Measurements from ENCODE around the gene AKAP13. TPM values are rescaled to one million over a fixed set of nuclear protein-coding genes. Genes with fewer than 3 reads are reported as not detected.

The AKAP13 gene
- total and polyA plus RNA-seq, 2 of the 13 experiments (the other 11 are each of a cell fraction or from before 2014, with no cell fraction given): 6.7 to 27.1 TPM

DNA sequence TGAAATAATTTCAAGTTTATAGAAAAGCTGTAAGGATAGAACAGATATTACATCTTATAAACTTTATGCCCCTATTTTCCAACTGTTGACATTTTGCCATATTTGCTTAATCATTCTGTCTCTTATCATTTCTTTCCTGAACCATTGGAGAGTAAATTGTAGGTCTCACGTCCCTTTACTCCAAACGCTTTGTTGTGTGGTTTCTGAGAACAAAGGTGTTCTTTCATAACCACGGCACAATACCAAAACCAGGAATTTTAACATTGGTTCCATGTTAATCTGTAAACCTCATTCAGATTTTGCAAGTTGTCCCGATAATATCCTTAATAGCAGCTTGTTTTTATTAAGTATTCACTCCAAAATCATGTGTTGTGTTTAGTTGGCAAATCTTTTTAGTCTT lies 134.8 kb downstream of the AKAP13 start (continued):
- TF ChIP-seq EP300 (IDR thresholded peaks at IDR 0.05; ENCODE audit: low read depth in 2 of 2, low read length in 2 of 2): peak in 1 of 2 experiments; percentile 50; a peak in 2 of 4 replicates
- TF ChIP-seq EP300 (CRISPR knock-in tag; IDR thresholded peaks at IDR 0.05; ENCODE audit: borderline replicate concordance): no peak
- TF ChIP-seq ZNF558 (CRISPR knock-in tag; IDR thresholded peaks at IDR 0.05; ENCODE audit: borderline replicate concordance): no peak
- TF ChIP-seq, protein P1, sequence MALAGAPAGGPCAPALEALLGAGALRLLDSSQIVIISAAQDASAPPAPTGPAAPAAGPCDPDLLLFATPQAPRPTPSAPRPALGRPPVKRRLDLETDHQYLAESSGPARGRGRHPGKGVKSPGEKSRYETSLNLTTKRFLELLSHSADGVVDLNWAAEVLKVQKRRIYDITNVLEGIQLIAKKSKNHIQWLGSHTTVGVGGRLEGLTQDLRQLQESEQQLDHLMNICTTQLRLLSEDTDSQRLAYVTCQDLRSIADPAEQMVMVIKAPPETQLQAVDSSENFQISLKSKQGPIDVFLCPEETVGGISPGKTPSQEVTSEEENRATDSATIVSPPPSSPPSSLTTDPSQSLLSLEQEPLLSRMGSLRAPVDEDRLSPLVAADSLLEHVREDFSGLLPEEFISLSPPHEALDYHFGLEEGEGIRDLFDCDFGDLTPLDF (CRISPR knock-in tag; IDR thresholded peaks at IDR 0.05): no peak
- no peak for TF ChIP-seq ZNF34 (CRISPR knock-in tag; IDR thresholded peaks at IDR 0.05; ENCODE audit: borderline replicate concordance)
- TF ChIP-seq PHF21A (CRISPR knock-in tag; IDR thresholded peaks at IDR 0.05): no peak; the same call in 1 of the 2 replicates
- TF ChIP-seq, protein P2, sequence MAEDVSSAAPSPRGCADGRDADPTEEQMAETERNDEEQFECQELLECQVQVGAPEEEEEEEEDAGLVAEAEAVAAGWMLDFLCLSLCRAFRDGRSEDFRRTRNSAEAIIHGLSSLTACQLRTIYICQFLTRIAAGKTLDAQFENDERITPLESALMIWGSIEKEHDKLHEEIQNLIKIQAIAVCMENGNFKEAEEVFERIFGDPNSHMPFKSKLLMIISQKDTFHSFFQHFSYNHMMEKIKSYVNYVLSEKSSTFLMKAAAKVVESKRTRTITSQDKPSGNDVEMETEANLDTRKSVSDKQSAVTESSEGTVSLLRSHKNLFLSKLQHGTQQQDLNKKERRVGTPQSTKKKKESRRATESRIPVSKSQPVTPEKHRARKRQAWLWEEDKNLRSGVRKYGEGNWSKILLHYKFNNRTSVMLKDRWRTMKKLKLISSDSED (CRISPR knock-in tag; IDR thresholded peaks at IDR 0.05): no peak
- TF ChIP-seq, protein P3, sequence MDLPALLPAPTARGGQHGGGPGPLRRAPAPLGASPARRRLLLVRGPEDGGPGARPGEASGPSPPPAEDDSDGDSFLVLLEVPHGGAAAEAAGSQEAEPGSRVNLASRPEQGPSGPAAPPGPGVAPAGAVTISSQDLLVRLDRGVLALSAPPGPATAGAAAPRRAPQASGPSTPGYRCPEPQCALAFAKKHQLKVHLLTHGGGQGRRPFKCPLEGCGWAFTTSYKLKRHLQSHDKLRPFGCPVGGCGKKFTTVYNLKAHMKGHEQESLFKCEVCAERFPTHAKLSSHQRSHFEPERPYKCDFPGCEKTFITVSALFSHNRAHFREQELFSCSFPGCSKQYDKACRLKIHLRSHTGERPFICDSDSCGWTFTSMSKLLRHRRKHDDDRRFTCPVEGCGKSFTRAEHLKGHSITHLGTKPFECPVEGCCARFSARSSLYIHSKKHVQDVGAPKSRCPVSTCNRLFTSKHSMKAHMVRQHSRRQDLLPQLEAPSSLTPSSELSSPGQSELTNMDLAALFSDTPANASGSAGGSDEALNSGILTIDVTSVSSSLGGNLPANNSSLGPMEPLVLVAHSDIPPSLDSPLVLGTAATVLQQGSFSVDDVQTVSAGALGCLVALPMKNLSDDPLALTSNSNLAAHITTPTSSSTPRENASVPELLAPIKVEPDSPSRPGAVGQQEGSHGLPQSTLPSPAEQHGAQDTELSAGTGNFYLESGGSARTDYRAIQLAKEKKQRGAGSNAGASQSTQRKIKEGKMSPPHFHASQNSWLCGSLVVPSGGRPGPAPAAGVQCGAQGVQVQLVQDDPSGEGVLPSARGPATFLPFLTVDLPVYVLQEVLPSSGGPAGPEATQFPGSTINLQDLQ (CRISPR knock-in tag; IDR thresholded peaks at IDR 0.05): no peak
- no peak for TF ChIP-seq XBP1 (CRISPR knock-in tag; IDR thresholded peaks at IDR 0.05)
- TF ChIP-seq, protein P4, sequence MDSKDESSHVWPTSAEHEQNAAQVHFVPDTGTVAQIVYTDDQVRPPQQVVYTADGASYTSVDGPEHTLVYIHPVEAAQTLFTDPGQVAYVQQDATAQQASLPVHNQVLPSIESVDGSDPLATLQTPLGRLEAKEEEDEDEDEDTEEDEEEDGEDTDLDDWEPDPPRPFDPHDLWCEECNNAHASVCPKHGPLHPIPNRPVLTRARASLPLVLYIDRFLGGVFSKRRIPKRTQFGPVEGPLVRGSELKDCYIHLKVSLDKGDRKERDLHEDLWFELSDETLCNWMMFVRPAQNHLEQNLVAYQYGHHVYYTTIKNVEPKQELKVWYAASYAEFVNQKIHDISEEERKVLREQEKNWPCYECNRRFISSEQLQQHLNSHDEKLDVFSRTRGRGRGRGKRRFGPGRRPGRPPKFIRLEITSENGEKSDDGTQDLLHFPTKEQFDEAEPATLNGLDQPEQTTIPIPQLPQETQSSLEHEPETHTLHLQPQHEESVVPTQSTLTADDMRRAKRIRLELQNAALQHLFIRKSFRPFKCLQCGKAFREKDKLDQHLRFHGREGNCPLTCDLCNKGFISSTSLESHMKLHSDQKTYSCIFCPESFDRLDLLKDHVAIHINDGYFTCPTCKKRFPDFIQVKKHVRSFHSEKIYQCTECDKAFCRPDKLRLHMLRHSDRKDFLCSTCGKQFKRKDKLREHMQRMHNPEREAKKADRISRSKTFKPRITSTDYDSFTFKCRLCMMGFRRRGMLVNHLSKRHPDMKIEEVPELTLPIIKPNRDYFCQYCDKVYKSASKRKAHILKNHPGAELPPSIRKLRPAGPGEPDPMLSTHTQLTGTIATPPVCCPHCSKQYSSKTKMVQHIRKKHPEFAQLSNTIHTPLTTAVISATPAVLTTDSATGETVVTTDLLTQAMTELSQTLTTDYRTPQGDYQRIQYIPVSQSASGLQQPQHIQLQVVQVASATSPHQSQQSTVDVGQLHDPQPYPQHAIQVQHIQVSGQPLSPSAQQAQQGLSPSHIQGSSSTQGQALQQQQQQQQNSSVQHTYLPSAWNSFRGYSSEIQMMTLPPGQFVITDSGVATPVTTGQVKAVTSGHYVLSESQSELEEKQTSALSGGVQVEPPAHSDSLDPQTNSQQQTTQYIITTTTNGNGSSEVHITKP (CRISPR knock-in tag; IDR thresholded peaks at IDR 0.05; ENCODE audit: low read depth): no peak
- TF ChIP-seq HNRNPK (IDR thresholded peaks at IDR 0.05; ENCODE audit: low read depth, low read length, poor library complexity, severe bottlenecking): no peak
- TF ChIP-seq ZNF496 (CRISPR knock-in tag; IDR thresholded peaks at IDR 0.05; ENCODE audit: insufficient replicate concordance): no peak
- TF ChIP-seq PHF5A (CRISPR knock-in tag; IDR thresholded peaks at IDR 0.05; ENCODE audit: low read depth, unreplicated experiment): no peak
- no peak for TF ChIP-seq ZNF616 (CRISPR knock-in tag; IDR thresholded peaks at IDR 0.05; ENCODE audit: low read depth)
- TF ChIP-seq, protein P5, sequence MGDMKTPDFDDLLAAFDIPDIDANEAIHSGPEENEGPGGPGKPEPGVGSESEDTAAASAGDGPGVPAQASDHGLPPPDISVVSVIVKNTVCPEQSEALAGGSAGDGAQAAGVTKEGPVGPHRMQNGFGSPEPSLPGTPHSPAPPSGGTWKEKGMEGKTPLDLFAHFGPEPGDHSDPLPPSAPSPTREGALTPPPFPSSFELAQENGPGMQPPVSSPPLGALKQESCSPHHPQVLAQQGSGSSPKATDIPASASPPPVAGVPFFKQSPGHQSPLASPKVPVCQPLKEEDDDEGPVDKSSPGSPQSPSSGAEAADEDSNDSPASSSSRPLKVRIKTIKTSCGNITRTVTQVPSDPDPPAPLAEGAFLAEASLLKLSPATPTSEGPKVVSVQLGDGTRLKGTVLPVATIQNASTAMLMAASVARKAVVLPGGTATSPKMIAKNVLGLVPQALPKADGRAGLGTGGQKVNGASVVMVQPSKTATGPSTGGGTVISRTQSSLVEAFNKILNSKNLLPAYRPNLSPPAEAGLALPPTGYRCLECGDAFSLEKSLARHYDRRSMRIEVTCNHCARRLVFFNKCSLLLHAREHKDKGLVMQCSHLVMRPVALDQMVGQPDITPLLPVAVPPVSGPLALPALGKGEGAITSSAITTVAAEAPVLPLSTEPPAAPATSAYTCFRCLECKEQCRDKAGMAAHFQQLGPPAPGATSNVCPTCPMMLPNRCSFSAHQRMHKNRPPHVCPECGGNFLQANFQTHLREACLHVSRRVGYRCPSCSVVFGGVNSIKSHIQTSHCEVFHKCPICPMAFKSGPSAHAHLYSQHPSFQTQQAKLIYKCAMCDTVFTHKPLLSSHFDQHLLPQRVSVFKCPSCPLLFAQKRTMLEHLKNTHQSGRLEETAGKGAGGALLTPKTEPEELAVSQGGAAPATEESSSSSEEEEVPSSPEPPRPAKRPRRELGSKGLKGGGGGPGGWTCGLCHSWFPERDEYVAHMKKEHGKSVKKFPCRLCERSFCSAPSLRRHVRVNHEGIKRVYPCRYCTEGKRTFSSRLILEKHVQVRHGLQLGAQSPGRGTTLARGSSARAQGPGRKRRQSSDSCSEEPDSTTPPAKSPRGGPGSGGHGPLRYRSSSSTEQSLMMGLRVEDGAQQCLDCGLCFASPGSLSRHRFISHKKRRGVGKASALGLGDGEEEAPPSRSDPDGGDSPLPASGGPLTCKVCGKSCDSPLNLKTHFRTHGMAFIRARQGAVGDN (CRISPR knock-in tag; IDR thresholded peaks at IDR 0.05): no peak
